Measurements from ENCODE around the gene HOXC11.

Gene HOXC11

DNA sequence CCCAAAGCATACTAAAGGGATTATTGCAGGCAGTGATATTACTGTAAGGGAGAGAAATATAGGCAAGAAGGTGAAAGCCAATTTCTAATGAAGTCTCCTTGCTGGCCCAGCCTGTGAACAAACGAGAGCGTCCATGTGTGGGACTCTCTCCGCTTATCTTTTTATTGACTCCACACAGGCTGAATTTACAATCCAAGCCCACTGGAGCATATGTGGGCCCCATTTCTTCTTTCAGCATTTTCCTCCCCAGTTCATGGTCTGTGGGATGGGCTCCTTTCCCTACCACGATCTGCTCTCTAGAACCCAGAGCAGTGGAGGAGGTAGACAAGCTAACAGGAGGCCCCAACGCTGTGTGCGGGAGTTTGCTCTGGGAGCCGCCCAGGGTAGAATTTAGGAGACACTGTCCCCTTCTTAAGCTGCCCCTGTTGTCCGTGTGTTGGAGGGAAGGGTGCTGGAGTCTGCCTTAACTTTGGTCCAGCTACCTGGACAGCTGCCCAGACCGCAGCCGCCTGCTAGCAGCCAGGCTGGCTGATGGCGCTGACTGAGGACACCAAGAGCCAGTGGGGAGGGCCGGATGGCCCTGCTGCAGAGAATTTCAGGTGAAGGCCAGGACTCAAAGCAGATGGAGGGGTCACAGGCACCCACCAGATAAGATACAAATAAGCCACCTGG is 3.2 kb upstream of the HOXC11 start:
- FAIRE-seq (no peak), DNase-seq (ENCODE audit: insufficient read length, low spot score) (no peak)
- TF ChIP-seq POLR2A (IDR thresholded peaks at IDR 0.05; ENCODE audit: low read depth, low read length): no peak

DNA sequence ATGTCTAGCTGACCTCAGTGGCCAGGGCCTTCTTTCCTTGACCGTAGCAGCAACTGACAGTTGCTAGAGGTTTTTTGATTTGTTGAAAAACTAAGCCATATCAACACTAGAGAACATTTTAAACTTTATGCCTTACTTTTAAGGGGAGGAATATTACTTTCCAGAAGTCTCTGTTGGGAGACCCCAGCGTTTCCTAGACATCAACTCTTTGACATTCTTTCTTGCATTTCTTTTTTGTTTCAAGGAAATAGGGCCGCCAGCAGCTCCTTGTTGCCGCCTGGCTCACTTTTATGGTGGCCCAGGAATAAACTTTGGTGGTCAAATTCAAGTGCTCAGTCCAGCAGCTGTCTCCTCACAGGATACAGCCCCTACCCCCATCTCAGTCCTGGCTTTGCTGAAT is 2.5 kb upstream of the HOXC11 start:
- no peak for TF ChIP-seq POLR2A (IDR thresholded peaks at IDR 0.05; ENCODE audit: low read depth, low read length)
- no peak for DNase-seq (ENCODE audit: insufficient read length, low spot score)
- no peak for FAIRE-seq

DNA sequence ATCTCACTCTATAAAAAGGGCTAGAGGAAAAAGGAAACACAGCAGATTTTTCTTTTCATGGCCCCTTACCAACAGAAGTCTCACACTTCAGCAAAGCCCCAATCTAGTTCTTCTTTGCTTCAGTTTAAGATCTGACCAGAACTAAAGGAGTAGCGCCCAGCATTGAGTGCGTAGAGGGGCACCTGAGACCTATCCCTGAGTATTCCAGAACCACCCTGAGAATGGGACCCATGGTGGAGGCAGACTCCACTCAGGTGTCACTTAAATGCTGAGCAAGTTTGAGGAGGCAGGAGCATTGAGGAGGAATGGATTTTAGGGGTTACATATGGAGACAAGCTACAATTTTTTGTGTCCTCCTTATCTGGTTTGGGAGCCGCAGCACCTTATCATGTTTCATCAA is 1.8 kb upstream of the HOXC11 start:
- DNase-seq (ENCODE audit: insufficient read length, low spot score): no peak
- FAIRE-seq: no peak
- no peak for TF ChIP-seq POLR2A (IDR thresholded peaks at IDR 0.05; ENCODE audit: low read depth, low read length)

DNA sequence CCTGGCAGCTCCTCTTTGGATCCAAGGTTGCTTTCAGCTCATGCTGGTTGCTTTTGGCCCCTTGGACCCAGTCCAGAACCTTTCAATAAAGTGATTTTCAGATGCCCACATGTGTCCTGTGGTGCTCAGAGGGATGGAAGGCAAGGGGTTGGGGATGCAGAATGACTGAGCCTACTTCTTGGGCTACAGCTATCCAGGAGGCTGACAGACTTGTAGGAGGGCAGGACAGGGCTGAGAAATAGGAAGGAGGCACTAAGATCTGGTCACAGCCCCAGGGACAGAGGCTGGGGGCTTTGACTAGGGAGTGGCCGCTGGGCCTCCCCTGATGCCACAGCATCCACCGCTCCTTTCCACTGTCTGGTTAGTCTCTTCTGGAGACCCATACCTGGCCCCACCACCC is 1.2 kb upstream of the HOXC11 start:
- DNase-seq (ENCODE audit: insufficient read length, low spot score) (no peak), FAIRE-seq (no peak)
- TF ChIP-seq POLR2A (IDR thresholded peaks at IDR 0.05; ENCODE audit: low read depth, low read length): no peak

GRCh38 chr12:53972152-53972702 is 699 bp upstream of the HOXC11 start:
- TF ChIP-seq POLR2A (IDR thresholded peaks at IDR 0.05; ENCODE audit: low read depth, low read length): no peak; the same call in 1 of the 2 replicates
- DNase-seq (ENCODE audit: insufficient read length, low spot score): peak; percentile 86
- FAIRE-seq: peak; percentile 84

DNA sequence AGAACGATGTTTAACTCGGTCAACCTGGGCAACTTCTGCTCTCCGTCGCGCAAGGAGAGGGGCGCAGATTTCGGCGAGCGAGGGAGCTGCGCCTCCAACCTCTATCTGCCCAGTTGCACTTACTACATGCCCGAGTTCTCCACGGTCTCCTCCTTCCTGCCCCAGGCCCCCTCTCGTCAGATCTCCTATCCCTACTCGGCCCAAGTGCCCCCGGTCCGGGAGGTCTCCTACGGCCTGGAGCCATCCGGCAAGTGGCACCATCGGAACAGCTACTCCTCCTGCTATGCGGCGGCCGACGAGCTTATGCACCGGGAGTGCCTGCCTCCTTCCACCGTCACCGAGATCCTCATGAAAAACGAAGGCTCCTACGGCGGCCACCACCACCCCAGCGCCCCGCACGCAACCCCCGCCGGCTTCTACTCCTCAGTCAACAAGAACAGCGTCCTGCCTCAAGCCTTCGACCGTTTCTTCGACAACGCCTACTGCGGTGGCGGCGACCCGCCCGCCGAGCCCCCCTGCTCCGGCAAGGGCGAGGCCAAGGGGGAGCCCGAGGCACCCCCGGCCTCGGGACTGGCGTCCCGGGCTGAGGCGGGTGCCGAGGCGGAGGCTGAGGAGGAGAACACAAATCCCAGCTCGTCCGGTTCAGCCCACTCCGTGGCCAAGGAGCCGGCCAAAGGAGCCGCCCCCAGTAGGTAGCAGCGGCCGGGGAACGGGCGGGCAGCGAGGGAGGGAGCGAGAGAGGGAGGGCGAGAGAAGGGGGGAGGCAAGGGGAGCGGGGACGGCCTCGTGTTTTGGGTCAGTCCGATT is 513 bp downstream of the HOXC11 start:
- FAIRE-seq: no peak
- DNase-seq (ENCODE audit: insufficient read length, low spot score): peak; percentile 67
- peak; percentile 56 for TF ChIP-seq POLR2A (IDR thresholded peaks at IDR 0.05; ENCODE audit: low read depth, low read length)

DNA sequence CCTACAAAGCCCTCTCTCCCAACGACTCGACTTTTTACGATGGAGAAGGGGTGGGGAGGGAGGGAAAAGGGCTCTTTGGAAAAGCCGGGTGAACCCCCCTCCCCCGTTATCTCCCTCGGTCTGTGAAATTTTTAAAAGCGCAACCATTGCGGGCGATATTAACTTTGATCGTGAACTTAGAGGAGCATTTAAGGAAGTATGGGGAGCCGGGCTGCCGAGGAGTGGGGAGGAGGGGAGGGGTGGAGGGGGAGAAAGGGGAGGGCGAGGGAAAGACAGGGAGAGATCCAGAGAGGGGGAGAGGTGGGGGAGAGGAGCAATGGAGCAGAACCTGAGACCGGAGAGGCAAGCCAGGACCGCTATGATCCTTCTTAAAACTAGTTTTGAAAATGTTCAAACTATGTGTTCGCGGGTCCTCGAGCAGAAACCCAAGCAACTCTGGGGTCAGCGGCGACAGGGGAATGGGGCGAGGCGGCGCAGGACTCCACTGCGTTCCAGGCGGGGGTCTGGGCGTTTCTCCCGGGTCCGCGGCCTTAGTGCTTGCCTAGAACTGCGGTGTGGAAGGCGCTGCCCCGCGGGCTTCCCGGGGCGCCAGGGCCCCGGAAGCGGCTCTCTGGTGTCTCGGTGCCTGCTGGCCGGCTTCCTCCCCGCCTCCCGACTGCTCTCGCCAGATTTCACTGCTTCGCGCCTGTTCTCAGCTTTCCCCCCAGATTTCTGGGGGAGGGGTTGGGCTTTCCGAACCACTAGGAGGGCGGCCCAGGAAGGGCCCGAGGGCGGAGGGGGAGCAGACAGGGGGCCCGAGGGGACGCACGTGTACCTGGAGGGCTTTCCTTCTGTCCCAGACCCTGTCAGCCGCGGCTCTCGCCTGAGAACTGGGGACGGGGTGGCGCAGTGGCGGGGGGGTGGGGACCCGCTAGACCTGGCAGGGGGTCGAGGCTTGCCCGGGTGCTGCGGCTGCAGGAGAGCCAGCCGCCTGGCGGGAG is 1.4 kb downstream of the HOXC11 start, which contains the start of gene HOTAIR:
Gene HOTAIR (minus strand): TSS at position 871 of the 980 bp plus-strand sequence.
- FAIRE-seq: no peak
- DNase-seq (ENCODE audit: insufficient read length, low spot score): peak; percentile 89
- TF ChIP-seq POLR2A (IDR thresholded peaks at IDR 0.05; ENCODE audit: low read depth, low read length): no peak

DNA sequence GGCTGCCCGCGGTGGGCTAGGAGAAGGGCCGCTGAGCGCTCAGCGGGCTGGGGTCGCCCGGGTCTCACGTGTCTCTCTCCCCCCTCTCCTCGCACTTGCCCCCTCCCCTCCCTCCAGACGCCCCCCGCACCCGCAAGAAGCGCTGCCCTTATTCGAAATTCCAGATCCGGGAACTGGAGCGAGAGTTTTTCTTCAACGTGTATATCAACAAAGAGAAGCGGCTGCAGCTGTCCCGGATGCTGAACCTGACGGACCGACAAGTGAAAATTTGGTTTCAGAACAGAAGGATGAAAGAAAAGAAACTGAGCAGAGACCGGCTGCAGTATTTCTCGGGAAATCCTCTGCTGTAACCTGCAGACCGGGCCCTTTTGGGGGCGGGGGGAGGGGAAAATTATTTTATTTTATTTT is 2.1 kb downstream of the HOXC11 start:
- no peak for TF ChIP-seq POLR2A (IDR thresholded peaks at IDR 0.05; ENCODE audit: low read depth, low read length)
- FAIRE-seq (no peak), DNase-seq (ENCODE audit: insufficient read length, low spot score) (no peak)

DNA sequence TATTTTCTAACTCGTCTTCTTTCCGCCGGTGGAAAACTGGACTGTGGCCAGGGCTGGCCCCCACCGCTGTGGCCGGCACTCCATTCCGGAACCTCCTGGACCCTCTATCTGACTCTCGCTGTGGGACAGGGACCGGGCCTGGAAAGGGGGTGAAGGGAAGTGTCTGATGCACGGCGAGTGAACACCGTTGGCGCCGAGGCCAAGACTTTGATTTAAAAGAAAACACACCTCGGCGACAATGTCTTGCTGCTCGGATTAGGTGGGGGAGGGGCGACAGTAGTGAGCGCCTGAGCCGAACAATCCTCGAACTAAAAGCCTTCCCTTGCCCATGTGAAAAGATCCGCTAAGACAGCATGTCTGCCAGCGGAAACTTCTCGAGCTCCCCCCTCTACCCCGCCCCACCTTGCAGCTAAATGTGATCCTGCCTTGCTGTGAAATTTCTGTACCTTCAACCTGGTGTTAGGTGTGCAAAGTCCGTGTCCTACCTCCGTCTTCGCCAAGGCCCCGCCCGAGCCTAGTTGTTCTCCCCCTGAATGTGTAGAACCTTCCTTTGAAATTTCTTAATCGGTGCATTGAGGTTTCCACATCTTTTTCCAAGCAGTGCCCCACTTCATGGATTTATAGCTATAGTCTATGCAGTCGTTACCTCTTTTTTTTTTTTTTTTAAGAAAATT is 2.7 kb downstream of the HOXC11 start:
- FAIRE-seq (no peak), DNase-seq (ENCODE audit: insufficient read length, low spot score) (no peak)
- no peak for TF ChIP-seq POLR2A (IDR thresholded peaks at IDR 0.05; ENCODE audit: low read depth, low read length)

GRCh38 chr12:53976172-53976822 is 3.4 kb downstream of the HOXC11 start:
- no peak for TF ChIP-seq POLR2A (IDR thresholded peaks at IDR 0.05; ENCODE audit: low read depth, low read length)
- no peak for DNase-seq (ENCODE audit: insufficient read length, low spot score)
- no peak for FAIRE-seq

DNA sequence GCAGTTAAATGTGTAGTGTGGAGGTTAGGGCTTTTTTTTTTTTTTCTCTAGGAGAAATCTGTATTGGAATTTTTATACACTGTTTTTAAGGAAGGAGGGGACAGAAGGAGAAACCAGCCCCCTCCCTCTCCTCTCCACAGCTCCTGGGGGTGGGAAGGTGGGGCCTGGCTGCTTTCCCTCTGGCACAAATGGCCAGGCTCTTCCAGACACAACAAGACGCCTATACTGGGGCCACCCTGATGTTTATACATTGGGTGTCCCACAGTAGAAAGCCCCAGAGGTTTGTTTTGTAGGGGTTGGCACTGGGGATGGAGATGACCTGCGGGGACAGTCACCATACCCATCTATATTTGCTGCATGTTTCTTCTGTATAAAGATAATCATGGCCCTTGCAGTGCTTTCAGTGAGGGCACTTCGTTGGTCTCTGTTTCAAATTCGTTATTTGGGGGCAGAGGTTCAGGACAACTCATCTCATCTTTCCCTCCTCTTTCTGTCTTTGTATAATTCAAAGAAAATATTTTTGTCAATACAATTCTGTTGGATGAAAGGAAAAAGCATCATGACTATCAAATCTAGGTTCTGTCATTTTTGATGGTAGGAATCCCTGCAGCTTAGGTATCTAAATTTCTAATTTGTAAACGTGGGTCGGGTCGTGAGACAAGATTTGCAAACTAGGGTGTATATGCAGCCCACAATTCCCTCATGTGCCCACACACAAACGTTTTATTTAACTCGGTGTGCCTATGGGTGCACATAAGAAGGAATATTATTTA is 4.1 kb downstream of the HOXC11 start:
- no peak for TF ChIP-seq POLR2A (IDR thresholded peaks at IDR 0.05; ENCODE audit: low read depth, low read length)
- DNase-seq (ENCODE audit: insufficient read length, low spot score) (no peak), FAIRE-seq (no peak)

Data from H54 (cell line).